SK-N-SH treated with all-trans-retinoic acid at 6 μM for 48 hours (cell line): Measurements from ENCODE around the gene UNC5C.

Source experiments
- ATAC-seq: fragments of 200-7000 bp; cut with Tn5 transposase; 3 replicates; pipeline ENCODE4 v1.9.1; 2020; ENCODE audit warnings: mild to moderate bottlenecking, moderate library complexity
- BACH2 ChIP-seq: fragments of 250-450 bp; sonication (Bioruptor Pico); IDR thresholded peaks from 2 replicates; pipeline ENCODE4 v1.9.0; 2021; ENCODE audit warnings: mild to moderate bottlenecking, borderline replicate concordance
- CSDC2 ChIP-seq: fragments of 250-450 bp; sonication (Bioruptor Pico); IDR thresholded peaks from 2 replicates; pipeline ENCODE4 v1.5.0; 2020; ENCODE audit warnings: mild to moderate bottlenecking, moderate library complexity
- GLIS3 ChIP-seq: fragments of 250-450 bp; sonication (Bioruptor Pico); IDR thresholded peaks from 2 replicates; pipeline ENCODE4 v1.5.0; 2020; ENCODE audit warnings: mild to moderate bottlenecking, moderate library complexity
- ISL1 ChIP-seq: fragments of 250-450 bp; sonication (Bioruptor Pico); IDR thresholded peaks from 2 replicates; pipeline ENCODE4 v2.1.2; 2022; ENCODE audit warnings: mild to moderate bottlenecking, moderate library complexity
- PPARA ChIP-seq: fragments of 250-450 bp; sonication (Bioruptor Pico); IDR thresholded peaks from 2 replicates; pipeline ENCODE4 v1.5.0; 2020; ENCODE audit warnings: mild to moderate bottlenecking, borderline replicate concordance
- RARB ChIP-seq: fragments of 250-450 bp; sonication (Bioruptor Pico); IDR thresholded peaks from 2 replicates; pipeline ENCODE4 v1.8.0; 2021; ENCODE audit warnings: mild to moderate bottlenecking, moderate library complexity
- SNAI2 ChIP-seq: fragments of 250-450 bp; sonication (Bioruptor Pico); IDR thresholded peaks from 2 replicates; pipeline ENCODE4 v1.5.0; 2020; ENCODE audit warnings: mild to moderate bottlenecking, moderate library complexity
- TOX ChIP-seq: fragments of 250-450 bp; sonication (Bioruptor Pico); IDR thresholded peaks from 2 replicates; pipeline ENCODE4 v1.8.0; 2021; ENCODE audit warnings: mild to moderate bottlenecking, moderate library complexity, borderline replicate concordance
- ZFP30 ChIP-seq: fragments of 450-650 bp; formaldehyde crosslinking; IDR thresholded peaks from 2 replicates; pipeline ENCODE4 v1.5.0; 2022; ENCODE audit warnings: mild to moderate bottlenecking, moderate library complexity
- ZNF70 ChIP-seq: fragments of 450-650 bp; formaldehyde crosslinking; IDR thresholded peaks from 2 replicates; pipeline ENCODE4 v1.5.0; 2020; ENCODE audit warnings: mild to moderate bottlenecking, moderate library complexity
- ZNF8 ChIP-seq: fragments of 450-650 bp; formaldehyde crosslinking; IDR thresholded peaks from 2 replicates; pipeline ENCODE4 v1.5.0; 2020; ENCODE audit warnings: mild to moderate bottlenecking, moderate library complexity
- TF ChIP-seq, protein P1 (sequence below): fragments of 250-450 bp; sonication (Bioruptor Pico); IDR thresholded peaks from 2 replicates; pipeline ENCODE4 v1.5.1; 2021; ENCODE audit warnings: mild to moderate bottlenecking, moderate library complexity
- TF ChIP-seq, protein P2 (sequence below): fragments of 250-450 bp; sonication (Bioruptor Pico); IDR thresholded peaks from 2 replicates; pipeline ENCODE4 v1.5.0; 2020; ENCODE audit warnings: mild to moderate bottlenecking, moderate library complexity
- TF ChIP-seq, protein P3 (sequence below): fragments of 250-450 bp; sonication (Bioruptor Pico); IDR thresholded peaks from 2 replicates; pipeline ENCODE4 v1.8.0; 2021; ENCODE audit warnings: low read depth, mild to moderate bottlenecking, moderate library complexity, borderline replicate concordance
- TF ChIP-seq, protein P4 (sequence below): fragments of 250-450 bp; sonication (Bioruptor Pico); IDR thresholded peaks from 2 replicates; pipeline ENCODE4 v1.5.1; 2020; ENCODE audit warnings: low read depth, mild to moderate bottlenecking, moderate library complexity
- TF ChIP-seq, protein P5 (sequence below): fragments of 250-450 bp; sonication (Bioruptor Pico); IDR thresholded peaks from 2 replicates; pipeline ENCODE4 v1.8.0; 2020; ENCODE audit warnings: mild to moderate bottlenecking, moderate library complexity, borderline replicate concordance

Gene UNC5C

DNA sequence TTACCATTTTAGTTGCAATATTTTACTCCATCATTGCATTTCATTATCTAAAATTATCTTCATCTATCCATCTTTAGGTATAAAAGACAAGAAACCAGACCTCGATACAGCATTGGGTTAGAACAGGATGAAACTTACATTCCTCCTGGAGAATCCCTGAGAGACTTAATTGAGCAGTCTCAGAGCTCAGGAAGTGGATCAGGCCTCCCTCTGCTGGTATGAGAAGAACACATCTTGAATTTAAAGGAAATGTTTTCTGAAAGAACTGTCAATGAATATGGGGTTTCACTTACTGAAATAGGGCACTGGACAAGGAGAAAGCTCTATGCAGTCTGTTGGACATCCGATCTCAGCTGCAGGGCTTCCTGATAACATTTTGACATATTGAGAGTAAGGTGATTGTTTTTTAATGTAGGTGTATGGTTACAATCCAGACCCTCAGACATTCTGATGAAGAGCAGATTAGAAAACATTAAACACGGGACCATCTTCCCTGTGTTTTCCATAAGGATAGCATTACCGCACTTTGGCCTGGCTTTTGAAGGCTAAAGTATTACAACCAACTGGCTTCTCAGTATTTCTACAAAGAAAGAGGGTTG lies 423.8 kb downstream of the UNC5C start:
- TF ChIP-seq RARB (CRISPR knock-in tag) (no peak), CSDC2 (CRISPR knock-in tag) (no peak), TOX (no peak), BACH2 (CRISPR knock-in tag) (no peak), ISL1 (CRISPR knock-in tag) (no peak), ZNF8 (CRISPR knock-in tag) (no peak)
- TF ChIP-seq, protein P1, sequence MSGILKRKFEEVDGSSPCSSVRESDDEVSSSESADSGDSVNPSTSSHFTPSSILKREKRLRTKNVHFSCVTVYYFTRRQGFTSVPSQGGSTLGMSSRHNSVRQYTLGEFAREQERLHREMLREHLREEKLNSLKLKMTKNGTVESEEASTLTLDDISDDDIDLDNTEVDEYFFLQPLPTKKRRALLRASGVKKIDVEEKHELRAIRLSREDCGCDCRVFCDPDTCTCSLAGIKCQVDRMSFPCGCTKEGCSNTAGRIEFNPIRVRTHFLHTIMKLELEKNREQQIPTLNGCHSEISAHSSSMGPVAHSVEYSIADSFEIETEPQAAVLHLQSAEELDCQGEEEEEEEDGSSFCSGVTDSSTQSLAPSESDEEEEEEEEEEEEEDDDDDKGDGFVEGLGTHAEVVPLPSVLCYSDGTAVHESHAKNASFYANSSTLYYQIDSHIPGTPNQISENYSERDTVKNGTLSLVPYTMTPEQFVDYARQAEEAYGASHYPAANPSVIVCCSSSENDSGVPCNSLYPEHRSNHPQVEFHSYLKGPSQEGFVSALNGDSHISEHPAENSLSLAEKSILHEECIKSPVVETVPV (CRISPR knock-in tag) = no peak
- TF ChIP-seq, protein P2, sequence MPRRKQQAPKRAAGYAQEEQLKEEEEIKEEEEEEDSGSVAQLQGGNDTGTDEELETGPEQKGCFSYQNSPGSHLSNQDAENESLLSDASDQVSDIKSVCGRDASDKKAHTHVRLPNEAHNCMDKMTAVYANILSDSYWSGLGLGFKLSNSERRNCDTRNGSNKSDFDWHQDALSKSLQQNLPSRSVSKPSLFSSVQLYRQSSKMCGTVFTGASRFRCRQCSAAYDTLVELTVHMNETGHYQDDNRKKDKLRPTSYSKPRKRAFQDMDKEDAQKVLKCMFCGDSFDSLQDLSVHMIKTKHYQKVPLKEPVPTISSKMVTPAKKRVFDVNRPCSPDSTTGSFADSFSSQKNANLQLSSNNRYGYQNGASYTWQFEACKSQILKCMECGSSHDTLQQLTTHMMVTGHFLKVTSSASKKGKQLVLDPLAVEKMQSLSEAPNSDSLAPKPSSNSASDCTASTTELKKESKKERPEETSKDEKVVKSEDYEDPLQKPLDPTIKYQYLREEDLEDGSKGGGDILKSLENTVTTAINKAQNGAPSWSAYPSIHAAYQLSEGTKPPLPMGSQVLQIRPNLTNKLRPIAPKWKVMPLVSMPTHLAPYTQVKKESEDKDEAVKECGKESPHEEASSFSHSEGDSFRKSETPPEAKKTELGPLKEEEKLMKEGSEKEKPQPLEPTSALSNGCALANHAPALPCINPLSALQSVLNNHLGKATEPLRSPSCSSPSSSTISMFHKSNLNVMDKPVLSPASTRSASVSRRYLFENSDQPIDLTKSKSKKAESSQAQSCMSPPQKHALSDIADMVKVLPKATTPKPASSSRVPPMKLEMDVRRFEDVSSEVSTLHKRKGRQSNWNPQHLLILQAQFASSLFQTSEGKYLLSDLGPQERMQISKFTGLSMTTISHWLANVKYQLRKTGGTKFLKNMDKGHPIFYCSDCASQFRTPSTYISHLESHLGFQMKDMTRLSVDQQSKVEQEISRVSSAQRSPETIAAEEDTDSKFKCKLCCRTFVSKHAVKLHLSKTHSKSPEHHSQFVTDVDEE (CRISPR knock-in tag) = no peak
- ATAC-seq = peak; percentile 96

DNA sequence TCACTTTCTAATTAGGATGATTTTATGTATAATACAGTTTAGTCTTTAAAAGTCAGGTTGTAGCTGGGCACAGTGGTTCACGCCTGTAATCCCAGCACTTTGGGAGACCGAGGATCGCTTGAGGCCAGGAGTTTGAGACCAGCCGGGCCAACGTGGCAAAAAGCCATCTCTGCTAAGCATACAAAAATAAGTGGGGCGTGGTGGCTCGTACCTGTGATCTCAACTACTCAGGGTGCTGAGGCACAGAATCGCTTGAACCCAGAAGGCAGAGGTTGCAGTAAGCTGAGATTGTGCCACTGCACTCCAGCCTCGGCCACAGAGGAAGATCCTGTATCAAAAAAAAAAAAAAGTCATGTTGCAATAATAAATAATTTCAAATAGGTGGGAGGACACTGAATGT lies 426.8 kb downstream of the UNC5C start:
- TF ChIP-seq, protein P1 (CRISPR knock-in tag) = no peak
- no peak for TF ChIP-seq ISL1 (CRISPR knock-in tag)
- TF ChIP-seq ZNF8 (CRISPR knock-in tag) = no peak
- TF ChIP-seq GLIS3 (CRISPR knock-in tag) = no peak
- TF ChIP-seq SNAI2 = no peak
- TF ChIP-seq, protein P2 (CRISPR knock-in tag) = no peak
- TF ChIP-seq ZFP30 (CRISPR knock-in tag) = no peak
- TF ChIP-seq PPARA (CRISPR knock-in tag) = no peak
- TF ChIP-seq, protein P3, sequence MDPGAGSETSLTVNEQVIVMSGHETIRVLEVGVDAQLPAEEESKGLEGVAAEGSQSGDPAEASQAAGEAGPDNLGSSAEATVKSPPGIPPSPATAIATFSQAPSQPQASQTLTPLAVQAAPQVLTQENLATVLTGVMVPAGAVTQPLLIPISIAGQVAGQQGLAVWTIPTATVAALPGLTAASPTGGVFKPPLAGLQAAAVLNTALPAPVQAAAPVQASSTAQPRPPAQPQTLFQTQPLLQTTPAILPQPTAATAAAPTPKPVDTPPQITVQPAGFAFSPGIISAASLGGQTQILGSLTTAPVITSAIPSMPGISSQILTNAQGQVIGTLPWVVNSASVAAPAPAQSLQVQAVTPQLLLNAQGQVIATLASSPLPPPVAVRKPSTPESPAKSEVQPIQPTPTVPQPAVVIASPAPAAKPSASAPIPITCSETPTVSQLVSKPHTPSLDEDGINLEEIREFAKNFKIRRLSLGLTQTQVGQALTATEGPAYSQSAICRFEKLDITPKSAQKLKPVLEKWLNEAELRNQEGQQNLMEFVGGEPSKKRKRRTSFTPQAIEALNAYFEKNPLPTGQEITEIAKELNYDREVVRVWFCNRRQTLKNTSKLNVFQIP (CRISPR knock-in tag) = no peak
- TF ChIP-seq TOX = no peak
- no peak for TF ChIP-seq BACH2 (CRISPR knock-in tag)
- TF ChIP-seq, protein P4, sequence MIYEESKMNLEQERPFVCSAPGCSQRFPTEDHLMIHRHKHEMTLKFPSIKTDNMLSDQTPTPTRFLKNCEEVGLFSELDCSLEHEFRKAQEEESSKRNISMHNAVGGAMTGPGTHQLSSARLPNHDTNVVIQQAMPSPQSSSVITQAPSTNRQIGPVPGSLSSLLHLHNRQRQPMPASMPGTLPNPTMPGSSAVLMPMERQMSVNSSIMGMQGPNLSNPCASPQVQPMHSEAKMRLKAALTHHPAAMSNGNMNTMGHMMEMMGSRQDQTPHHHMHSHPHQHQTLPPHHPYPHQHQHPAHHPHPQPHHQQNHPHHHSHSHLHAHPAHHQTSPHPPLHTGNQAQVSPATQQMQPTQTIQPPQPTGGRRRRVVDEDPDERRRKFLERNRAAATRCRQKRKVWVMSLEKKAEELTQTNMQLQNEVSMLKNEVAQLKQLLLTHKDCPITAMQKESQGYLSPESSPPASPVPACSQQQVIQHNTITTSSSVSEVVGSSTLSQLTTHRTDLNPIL (CRISPR knock-in tag) = no peak
- TF ChIP-seq, protein P5, sequence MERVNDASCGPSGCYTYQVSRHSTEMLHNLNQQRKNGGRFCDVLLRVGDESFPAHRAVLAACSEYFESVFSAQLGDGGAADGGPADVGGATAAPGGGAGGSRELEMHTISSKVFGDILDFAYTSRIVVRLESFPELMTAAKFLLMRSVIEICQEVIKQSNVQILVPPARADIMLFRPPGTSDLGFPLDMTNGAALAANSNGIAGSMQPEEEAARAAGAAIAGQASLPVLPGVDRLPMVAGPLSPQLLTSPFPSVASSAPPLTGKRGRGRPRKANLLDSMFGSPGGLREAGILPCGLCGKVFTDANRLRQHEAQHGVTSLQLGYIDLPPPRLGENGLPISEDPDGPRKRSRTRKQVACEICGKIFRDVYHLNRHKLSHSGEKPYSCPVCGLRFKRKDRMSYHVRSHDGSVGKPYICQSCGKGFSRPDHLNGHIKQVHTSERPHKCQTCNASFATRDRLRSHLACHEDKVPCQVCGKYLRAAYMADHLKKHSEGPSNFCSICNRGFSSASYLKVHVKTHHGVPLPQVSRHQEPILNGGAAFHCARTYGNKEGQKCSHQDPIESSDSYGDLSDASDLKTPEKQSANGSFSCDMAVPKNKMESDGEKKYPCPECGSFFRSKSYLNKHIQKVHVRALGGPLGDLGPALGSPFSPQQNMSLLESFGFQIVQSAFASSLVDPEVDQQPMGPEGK (CRISPR knock-in tag) = no peak
- no peak for TF ChIP-seq ZNF70

More for the DNA sequence above, 426.8 kb downstream of the UNC5C start:
- ATAC-seq = no peak
